ENCODE data around the gene MLANA. TPM values are rescaled to one million over a fixed set of nuclear protein-coding genes. Genes with fewer than 3 reads are reported as not detected.

MLANA gene
- total RNA-seq, 1 donor from 2014 or later, result not detected

DNA sequence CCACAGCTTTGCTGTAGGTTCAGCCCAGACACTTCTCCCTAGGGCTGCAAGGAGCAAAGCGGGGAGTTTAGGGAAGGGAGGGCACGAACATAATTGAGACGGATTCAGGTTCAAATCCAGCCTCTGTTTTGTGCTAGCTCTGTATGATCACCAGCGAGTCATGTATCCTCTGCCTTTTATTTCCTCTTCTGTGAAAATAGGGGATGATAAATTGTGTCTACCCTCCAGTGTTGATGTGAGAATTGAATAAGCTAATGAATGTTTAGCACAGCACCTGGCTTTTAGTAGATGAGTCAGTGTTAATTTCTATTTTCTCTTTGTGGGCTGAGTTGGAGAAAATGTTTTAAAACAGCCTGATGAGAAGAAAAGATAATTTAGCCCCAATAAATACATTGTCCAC, 6.2 kb downstream of the MLANA start:
- no peak overlapping the region for H3K4me3 ChIP-seq (ENCODE audit: low read depth, low read length)
- DNase-seq (ENCODE audit: low read depth) (no peak), FAIRE-seq (no peak)
- H3K27me3 ChIP-seq (ENCODE audit: control insufficient read depth, insufficient read depth, low read length), result no peaks in the 10 kb centered on the region
- H3K36me3 ChIP-seq (ENCODE audit: control insufficient read depth, insufficient read depth, low read length), result no peaks in the 10 kb centered on the region
- TF ChIP-seq, protein P1, sequence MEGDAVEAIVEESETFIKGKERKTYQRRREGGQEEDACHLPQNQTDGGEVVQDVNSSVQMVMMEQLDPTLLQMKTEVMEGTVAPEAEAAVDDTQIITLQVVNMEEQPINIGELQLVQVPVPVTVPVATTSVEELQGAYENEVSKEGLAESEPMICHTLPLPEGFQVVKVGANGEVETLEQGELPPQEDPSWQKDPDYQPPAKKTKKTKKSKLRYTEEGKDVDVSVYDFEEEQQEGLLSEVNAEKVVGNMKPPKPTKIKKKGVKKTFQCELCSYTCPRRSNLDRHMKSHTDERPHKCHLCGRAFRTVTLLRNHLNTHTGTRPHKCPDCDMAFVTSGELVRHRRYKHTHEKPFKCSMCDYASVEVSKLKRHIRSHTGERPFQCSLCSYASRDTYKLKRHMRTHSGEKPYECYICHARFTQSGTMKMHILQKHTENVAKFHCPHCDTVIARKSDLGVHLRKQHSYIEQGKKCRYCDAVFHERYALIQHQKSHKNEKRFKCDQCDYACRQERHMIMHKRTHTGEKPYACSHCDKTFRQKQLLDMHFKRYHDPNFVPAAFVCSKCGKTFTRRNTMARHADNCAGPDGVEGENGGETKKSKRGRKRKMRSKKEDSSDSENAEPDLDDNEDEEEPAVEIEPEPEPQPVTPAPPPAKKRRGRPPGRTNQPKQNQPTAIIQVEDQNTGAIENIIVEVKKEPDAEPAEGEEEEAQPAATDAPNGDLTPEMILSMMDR (IDR thresholded peaks at IDR 0.05; ENCODE audit: insufficient read depth, low read length, severe bottlenecking), result no peak

DNA sequence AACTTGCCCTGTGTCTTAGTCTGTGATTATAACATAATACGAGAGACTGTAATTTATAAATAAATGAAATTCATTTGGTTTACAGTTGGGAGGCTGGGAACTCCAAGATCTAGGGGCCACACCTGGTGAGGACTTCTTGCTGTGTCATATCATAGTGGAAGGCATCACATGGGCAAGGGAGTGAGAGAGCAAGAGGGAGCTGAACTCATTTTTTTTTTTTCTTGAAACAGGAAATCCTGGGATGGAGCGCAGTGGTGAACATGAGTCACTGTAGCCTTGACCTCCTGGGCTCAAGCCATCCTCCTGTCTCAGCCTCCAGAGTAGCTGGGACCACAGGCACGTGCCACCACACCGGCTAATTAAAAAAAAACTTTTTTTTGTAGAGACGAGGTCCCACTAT, 7.2 kb downstream of the MLANA start:
- TF ChIP-seq, protein P1 (IDR thresholded peaks at IDR 0.05; ENCODE audit: insufficient read depth, low read length, severe bottlenecking), result no peak
- Histone ChIP-seq H3K36me3 (ENCODE audit: control insufficient read depth, insufficient read depth, low read length) (no peaks in the 10 kb centered on the region), H3K4me3 (ENCODE audit: low read depth, low read length) (no peak overlapping the region), H3K27me3 (ENCODE audit: control insufficient read depth, insufficient read depth, low read length) (no peaks in the 10 kb centered on the region)
- FAIRE-seq (no peak), DNase-seq (ENCODE audit: low read depth) (no peak)

DNA sequence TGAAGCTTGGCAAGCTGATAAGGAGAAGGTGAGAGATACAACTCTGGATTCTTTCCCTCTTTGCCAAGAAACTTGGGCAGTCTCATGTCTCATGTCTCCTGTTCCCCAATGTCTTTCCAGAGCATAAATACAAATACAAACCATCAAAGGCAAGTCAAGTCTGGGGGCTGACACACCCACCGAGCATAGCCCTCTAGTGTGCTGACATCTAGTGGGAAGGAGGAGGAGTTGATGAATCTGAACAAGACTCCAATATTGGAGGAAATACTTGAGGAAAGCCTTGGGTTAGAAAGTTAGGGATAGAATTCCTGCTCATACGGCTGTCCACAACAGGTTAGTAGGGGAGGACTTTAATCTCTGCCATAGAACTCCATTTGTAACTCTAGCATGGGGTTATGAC, 8.6 kb downstream of the MLANA start:
- H3K36me3 ChIP-seq (ENCODE audit: control insufficient read depth, insufficient read depth, low read length), result no peaks in the 10 kb centered on the region

DNA sequence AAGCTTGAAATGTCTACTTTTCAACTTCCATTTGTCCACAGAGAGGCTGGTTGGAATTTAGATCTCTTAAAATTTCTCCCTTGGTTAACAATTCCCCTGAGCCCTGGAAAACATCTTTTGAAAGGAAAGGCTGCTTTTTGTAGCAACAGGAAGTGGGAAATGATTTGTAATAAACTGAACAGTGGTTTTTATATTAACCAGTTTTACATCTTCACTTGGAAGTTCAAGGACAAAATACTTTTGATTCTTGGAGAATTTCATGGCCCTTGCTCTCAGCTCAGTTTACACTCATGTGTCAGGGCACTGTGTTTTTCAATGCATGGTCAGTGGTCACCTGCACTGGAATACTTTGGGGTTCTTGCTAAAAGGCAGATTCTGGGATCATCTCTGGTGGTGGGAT, 9.9 kb downstream of the MLANA start:
- Histone ChIP-seq H3K27me3 (ENCODE audit: control insufficient read depth, insufficient read depth, low read length) (no peaks in the 10 kb centered on the region), H3K4me3 (ENCODE audit: low read depth, low read length) (no peak overlapping the region), H3K36me3 (ENCODE audit: control insufficient read depth, insufficient read depth, low read length) (no peaks in the 10 kb centered on the region)
- DNase-seq (ENCODE audit: low read depth) (no peak), FAIRE-seq (no peak)
- TF ChIP-seq, protein P1 (IDR thresholded peaks at IDR 0.05; ENCODE audit: insufficient read depth, low read length, severe bottlenecking), result no peak

More for the DNA sequence above, 8.6 kb downstream of the MLANA start:
- DNase-seq (ENCODE audit: low read depth) (no peak), FAIRE-seq (no peak)
- Histone ChIP-seq H3K4me3 (ENCODE audit: low read depth, low read length) (no peak overlapping the region), H3K27me3 (ENCODE audit: control insufficient read depth, insufficient read depth, low read length) (no peaks in the 10 kb centered on the region)
- TF ChIP-seq, protein P1 (IDR thresholded peaks at IDR 0.05; ENCODE audit: insufficient read depth, low read length, severe bottlenecking), result no peak

DNA sequence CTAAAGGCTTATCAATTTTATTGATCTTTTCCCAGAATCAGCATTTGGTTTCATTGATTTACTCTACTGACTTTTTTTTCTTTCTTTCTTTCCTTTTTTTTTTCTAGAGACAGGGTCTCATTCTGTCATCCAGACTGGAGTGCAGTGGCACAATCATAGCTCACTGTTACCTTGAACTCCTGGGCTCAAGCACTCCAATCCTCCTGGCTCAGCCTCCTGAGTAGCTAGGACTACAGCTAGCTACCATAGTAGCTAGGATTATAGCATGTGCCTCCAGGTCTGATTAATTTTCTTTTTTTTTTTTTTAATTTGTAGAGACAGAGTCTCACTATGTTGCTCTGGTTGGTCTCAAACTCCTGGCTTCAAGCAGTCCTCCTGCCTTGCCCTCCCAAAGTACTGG, 11.7 kb downstream of the MLANA start:
- Histone ChIP-seq H3K36me3 (ENCODE audit: control insufficient read depth, insufficient read depth, low read length) (no peaks in the 10 kb centered on the region), H3K27me3 (ENCODE audit: control insufficient read depth, insufficient read depth, low read length) (no peaks in the 10 kb centered on the region), H3K4me3 (ENCODE audit: low read depth, low read length) (no peak overlapping the region)
- DNase-seq (ENCODE audit: low read depth) (no peak), FAIRE-seq (no peak)
- TF ChIP-seq, protein P1 (IDR thresholded peaks at IDR 0.05; ENCODE audit: insufficient read depth, low read length, severe bottlenecking), result no peak

DNA sequence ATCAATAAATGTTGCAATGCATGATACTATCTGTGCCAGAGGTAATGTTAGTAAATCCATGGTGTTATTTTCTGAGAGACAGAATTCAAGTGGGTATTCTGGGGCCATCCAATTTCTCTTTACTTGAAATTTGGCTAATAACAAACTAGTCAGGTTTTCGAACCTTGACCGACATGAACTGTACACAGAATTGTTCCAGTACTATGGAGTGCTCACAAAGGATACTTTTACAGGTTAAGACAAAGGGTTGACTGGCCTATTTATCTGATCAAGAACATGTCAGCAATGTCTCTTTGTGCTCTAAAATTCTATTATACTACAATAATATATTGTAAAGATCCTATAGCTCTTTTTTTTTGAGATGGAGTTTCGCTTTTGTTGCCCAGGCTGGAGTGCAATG, 18.2 kb downstream of the MLANA start:
- H3K36me3 ChIP-seq (ENCODE audit: control insufficient read depth, insufficient read depth, low read length), result peaks cover 1% of the 10 kb centered on the region
- DNase-seq (ENCODE audit: low read depth), result no peak
- TF ChIP-seq, protein P1 (IDR thresholded peaks at IDR 0.05; ENCODE audit: insufficient read depth, low read length, severe bottlenecking), result no peak
- no peak overlapping the region for H3K4me3 ChIP-seq (ENCODE audit: low read depth, low read length)
- no peak for FAIRE-seq
- H3K27me3 ChIP-seq (ENCODE audit: control insufficient read depth, insufficient read depth, low read length), result no peaks in the 10 kb centered on the region

Data from bronchial epithelial cell (primary cell).